Dedifferentiated amniotic fluid mesenchymal stem cell (primary cell): Measurements from ENCODE around the gene KANSL1.
"Not testable (repeated sequence)": the region's sequence is repeated elsewhere in the genome, so short reads cannot be mapped to it uniquely, and the experiment has no call there.

Experiments used
- DNase-seq: peaks from one replicate; pipeline ENCODE4 v3.0.0-alpha.2; 2016; ENCODE audit errors: extremely low spot score

The KANSL1 gene

DNA sequence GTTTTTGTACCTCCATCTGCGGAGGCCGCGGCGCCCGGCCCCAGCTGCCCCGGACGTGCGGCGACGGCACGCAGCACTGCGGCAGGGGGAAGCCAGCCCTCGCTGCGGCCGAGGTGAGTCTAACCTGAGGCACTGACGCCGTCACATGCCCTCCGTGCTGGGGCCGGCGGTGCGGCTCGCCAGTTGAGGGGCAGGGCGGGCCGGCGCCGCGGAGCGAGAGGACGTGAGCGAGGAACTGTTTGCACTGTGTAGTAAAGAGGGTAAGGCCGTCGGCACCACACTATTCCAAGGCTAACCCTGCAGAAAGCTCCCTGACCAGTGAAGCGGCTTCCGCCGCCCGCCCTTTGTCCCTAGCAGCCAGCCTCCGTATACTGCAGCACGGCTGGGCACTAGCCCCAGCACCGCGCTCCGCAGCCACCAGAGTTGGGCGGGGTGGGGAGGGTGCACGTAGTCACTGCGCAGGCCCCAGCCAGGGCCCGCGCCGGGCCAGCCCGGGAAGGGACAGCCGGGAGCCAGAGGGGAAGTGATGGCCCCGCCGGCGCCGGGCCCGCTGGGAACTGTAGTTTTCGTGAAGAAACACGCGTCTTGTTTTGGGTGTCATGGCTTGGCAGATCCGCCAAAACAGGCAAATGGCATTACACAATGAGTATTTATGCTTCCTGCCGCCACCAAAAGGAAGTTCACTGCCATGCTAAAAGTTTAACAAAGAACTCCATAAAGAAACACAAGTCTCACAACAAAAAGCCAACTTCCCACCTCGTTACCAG is 580 bp upstream of the KANSL1 start:
- DNase-seq: peak; percentile 98

DNA sequence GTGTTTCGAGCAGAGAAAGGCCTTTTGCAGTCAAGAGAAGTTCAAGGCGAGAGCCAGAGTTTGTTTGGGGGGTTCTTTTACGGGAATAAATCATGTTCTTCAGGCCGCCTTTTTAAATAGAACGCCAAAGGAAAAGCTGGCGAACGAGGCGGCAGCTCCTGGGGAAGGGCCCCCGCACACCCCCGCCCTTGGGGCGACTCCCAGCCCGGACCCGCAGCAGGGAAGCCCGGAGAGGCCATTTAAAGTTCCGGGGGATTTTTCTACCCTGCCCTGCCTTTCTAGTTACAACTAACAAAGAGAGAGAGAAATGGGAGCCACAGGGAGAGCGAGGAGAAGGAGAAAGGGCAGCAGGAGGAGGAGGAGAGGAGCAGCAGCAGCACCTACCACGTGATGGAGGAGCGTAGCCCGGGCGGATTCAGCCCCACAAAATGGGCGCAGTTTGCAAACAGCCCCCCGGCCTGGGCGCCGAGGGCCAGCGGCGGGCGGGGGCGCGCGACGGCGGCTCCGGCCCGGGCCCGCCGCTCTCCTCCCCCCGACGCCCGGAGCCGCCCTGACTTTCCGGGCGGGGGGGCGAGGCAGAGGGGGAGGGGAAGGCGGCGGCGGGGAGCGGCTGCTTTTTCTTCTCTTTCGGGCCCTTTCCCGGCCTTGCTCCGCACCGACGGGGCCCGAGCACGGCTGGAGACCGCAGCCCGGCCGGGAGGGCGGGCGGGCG is 634 bp downstream of the KANSL1 start:
- peak; percentile 81 for DNase-seq

- no peak for DNase-seq
Measured at GRCh38 chr17:46192189-46192438, 1.1 kb downstream of the KANSL1 start.

DNA sequence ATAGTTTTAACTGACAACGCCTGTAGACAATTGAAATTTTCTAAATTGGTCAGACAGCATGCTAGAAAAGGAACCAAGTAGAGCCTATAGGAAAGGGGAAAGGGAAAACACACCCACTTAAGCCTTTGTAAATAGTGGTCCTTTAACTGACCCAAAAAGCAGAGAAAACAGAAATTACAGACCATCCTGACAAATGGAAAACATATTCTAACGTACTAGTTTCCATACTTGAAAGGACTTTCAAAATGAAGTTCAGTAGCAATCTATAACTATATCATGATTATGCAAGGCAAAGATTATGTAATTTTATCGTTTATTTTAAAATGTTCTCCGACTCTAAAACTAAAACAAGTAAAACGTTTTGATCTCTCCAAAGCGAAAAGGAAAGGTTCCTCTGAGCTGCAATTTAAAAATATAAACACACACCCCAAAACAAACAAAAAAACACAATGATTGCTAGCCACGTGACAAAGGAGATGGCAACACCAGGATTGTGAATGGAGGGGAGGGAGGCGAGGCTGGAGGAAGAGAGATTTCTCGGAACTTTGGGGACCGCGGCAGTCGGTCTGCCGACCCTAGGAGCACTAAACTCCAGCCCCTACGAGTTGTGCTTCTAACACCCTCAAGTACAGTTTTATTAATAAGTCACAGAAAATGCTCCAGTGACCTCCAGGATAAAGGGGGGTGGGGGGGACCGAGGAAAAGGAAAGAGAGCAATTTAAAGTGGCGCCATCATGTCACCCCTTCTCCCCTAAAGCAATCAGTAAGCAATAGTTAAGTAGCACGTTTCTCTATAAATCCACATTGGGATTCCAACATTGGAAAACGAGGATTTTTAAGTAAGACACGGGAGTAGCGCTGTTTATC is 1.7 kb downstream of the KANSL1 start:
- DNase-seq: no peak

- peak; percentile 60 for DNase-seq
Measured at GRCh38 chr17:46190763-46191162, 2.5 kb downstream of the KANSL1 start.

GRCh38 chr17:46186827-46187235 is 6.4 kb downstream of the KANSL1 start:
- not testable (repeated sequence) for DNase-seq

GRCh38 chr17:46184696-46185095 is 8.5 kb downstream of the KANSL1 start:
- no peak for DNase-seq

DNA sequence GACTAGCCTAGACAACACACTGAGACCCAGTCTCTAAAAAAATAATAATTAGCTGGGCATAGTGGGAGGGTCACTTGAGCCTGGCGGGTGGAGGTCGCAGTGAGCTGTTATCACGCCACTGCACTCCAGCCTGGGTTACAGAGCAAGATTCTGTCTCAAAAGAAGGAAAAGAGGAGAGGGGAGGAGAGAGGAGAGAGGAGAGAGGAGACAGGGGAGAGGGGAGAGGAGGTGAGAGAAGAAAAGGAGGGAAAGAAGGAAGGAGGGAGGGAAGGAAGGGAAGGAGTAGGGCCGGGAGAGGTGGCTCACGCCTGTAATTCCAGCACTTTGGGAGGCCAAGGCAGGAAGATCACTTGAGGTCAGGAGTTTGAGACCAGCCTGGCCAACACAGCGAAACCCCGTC is 9.8 kb downstream of the KANSL1 start:
- not testable (repeated sequence) for DNase-seq

- no peak for DNase-seq
Measured at GRCh38 chr17:46182961-46183360, 10.3 kb downstream of the KANSL1 start.

GRCh38 chr17:46181940-46182339 is 11.3 kb downstream of the KANSL1 start:
- no peak for DNase-seq

DNA sequence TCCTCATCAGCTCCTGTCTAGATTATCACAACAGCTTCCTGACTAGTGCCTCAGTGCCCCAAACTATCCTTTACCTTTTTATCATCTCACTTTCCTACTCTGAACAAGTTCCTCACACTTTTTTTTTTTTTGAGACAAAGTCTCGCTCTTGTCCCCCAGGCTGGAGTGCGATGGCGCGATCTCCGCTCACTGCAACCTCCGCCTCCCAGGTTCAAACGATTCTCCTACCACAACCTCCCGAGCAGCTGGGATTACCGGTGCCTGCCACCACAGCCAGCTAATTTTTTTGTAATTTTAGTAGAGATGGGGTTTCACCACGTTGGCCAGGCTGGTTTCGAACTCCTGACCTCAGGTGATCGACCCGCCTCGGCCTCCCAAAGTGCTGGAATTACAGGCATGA is 11.9 kb downstream of the KANSL1 start:
- not testable (repeated sequence) for DNase-seq

GRCh38 chr17:46180892-46181274 is 12.3 kb downstream of the KANSL1 start:
- peak; percentile 69 for DNase-seq

- not testable (repeated sequence) for DNase-seq
Measured at GRCh38 chr17:46180185-46180891, 12.9 kb downstream of the KANSL1 start.

DNA sequence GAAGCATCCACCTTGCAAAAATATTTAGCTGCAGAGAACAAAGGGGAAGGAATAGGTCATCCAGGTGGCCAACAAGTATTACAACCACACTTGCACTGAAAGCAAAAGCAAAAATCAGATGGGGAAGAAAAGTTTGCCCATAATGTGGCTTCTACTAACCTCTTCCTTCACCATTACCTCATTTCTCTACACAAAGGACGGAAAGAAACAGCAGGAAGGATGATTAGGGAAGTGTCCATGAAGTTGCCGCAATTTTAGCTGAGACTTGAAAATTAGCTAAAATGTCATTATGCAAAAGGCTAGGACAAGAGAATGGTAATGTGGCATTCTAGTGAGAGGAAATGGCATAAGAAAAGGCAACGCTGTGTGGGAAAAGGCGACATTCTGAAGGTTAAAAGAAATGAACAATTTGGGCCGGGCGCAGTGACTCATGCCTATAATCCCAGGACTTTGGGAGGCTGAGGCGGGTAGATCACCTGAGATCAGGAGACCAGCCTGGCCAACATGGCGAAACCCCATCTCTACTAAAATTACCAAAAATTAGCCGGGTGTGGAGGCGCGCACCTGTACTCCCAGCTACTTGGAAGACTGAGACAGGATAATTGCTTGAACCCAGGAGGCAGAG is 13.7 kb downstream of the KANSL1 start:
- no peak for DNase-seq

GRCh38 chr17:46178550-46179214 is 14.5 kb downstream of the KANSL1 start:
- DNase-seq: no peak

DNA sequence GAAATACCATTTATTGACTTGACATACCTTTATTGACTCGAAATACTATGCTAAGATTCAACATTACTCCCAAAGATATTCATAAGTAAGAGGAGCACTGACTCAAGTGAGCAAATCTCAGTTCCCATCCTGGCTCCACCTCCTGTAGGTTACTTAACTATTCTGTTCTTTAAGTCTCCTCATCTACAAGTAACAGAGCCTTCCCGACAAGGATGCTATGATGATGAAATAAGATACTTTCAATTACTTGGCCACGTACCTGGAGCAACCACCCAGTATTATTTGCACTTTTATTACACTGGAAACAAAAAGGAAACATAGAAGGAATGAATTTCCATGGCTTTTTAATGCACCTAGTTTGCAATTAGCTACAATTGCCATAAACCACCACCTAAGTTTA is 16.3 kb downstream of the KANSL1 start:
- no peak for DNase-seq

- no peak for DNase-seq
Measured at GRCh38 chr17:46175891-46176290, 17.3 kb downstream of the KANSL1 start.

- no peak for DNase-seq
Measured at GRCh38 chr17:46173153-46173552, 20.1 kb downstream of the KANSL1 start.

GRCh38 chr17:46171939-46172338 is 21.3 kb downstream of the KANSL1 start:
- no peak for DNase-seq

DNA sequence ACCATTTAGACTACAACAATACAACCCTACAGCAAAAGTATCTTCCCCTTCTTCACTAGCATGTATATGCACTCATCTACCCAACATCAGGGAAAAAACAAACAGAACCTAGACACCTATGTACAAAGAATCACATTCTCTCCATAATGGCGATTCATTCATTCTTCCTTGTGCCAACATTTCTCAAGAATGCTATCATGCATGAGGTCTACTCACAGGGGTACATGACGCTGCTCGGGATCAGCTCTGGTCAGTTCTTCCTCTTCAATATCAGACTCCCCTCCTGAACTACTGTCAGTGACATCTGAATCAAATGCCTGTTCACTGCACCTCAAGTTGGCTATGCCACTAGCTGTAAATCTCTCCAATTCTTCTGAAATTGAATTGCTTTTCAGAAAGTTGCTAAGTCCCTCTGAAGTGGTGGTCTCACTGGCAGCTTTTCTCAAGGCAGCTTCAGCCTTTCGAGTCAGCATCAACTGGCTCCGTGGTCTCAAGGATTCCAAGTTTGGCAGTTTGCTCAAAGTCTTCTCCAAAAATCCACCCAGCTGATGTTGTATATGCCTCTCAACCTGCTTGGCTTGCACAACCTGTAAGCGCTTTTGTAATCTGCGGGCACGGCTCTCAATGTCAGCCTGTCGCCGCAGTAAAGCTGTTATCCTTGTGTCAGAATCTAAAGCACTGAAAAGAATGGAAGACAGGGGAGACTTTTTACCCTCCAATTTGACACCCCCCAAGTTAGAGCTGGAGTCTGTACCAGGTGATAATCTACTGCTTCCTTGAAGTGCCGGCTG is 22.4 kb downstream of the KANSL1 start:
- DNase-seq: no peak
